Panc1 (cell line): Measurements from ENCODE around the gene LRRC63.

Experiments
- CTCF ChIP-seq: fragments of 450-650 bp; IDR thresholded peaks from 2 replicates; pipeline ENCODE4 v1.5.1; 2017; ENCODE audit warnings: mild to moderate bottlenecking
- POLR2AphosphoS5 ChIP-seq: IDR thresholded peaks from 2 replicates; pipeline ENCODE4 v1.6.1; 2012; ENCODE audit warnings: mild to moderate bottlenecking, low read depth, low read length, moderate library complexity
- REST ChIP-seq, 2 experiments: IDR thresholded peaks; 2 replicates each; pipeline ENCODE4 v1.6.1; 2011 to 2012; ENCODE audit warnings: low read depth in 2 of 2, control low read depth in 1 of 2, low read length in 1 of 2, mild to moderate bottlenecking in 1 of 2, moderate library complexity in 1 of 2; ENCODE audit not compliant: insufficient read depth in 1 of 2
- SIN3A ChIP-seq: IDR thresholded peaks from 2 replicates; pipeline ENCODE4 v1.6.1; 2012; ENCODE audit warnings: low read depth, mild to moderate bottlenecking, low read length, moderate library complexity, borderline replicate concordance; ENCODE audit not compliant: insufficient read depth
- TCF7L2 ChIP-seq: IDR thresholded peaks from 2 replicates; pipeline ENCODE4 v1.6.1; 2011; ENCODE audit warnings: mild to moderate bottlenecking, low read depth, low read length, inconsistent platforms

GRCh38 chr13:46270416-46270815, 58.7 kb downstream of the LRRC63 start:
- TF ChIP-seq CTCF (no peak), POLR2AphosphoS5 (no peak), REST (IDR thresholded peaks at IDR 0.05; ENCODE audit: insufficient read depth in 1 of 2, low read depth in 2 of 2, low read length in 1 of 2) (no peak), TCF7L2 (no peak), SIN3A (no peak)
